Esophagus squamous epithelium (tissue), 4 donors: ENCODE results near the gene RCOR3.

ENCODE experiments used
- CTCF ChIP-seq, 6 experiments: fragments of 450-650 bp in 4 of 6; fragments of 200-600 bp in 2 of 6; sonication (generic) in 2 of 6; IDR thresholded peaks; one replicate each; pipeline ENCODE4 v1.5.1; 2016 to 2019; ENCODE audit warnings: antibody characterized with exemption in 6 of 6, mild to moderate bottlenecking in 4 of 6, moderate library complexity in 4 of 6
- POLR2A ChIP-seq, 4 donors: fragments of 450-650 bp; IDR thresholded peaks; one replicate each; pipeline ENCODE4 v1.6.1; 2017; ENCODE audit warnings: antibody characterized with exemption in 4 of 4, mild to moderate bottlenecking in 4 of 4, moderate library complexity in 3 of 4

GRCh38 chr1:211324992-211325775 lies 66.0 kb downstream of the RCOR3 start:
- TF ChIP-seq CTCF (IDR thresholded peaks at IDR 0.05) (no peak), POLR2A (IDR thresholded peaks at IDR 0.05) (no peak)
